ENCODE data around the gene CA10. TPM values are rescaled to one million over a fixed set of nuclear protein-coding genes. Genes with fewer than 3 reads are reported as not detected.

The CA10 gene
- total RNA-seq, 1 experiment from 2014 or later = not detected

DNA sequence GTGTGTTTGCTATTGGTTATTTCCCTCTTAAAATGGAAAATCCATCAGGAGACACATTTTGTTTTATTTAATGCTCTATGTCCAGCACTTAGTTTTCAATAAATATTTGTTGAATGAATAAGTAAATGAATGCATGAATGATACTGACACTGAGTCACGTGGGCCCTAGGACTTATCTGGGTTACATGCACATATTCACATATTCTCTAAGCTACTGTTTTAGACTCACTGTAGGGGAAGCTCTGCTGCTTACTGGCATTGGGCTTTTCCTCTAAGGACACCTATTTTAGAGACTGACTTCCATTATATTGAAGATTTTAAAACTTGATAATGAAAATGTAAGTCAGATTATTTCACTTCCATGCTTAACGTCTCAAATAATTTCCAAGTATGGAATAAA, 571.0 kb downstream of the CA10 start:
- Mint-ChIP-seq H3K27me3 (ENCODE audit: unreplicated experiment) (peaks cover 76% of the 10 kb centered on the region), H3K36me3 (ENCODE audit: insufficient read depth, unreplicated experiment) (no peaks in the 10 kb centered on the region), H3K27ac (ENCODE audit: unreplicated experiment) (no peak overlapping the region), H3K4me3 (ENCODE audit: low read depth, unreplicated experiment) (no peak overlapping the region), H3K4me1 (ENCODE audit: low read depth, unreplicated experiment) (no peaks in the 10 kb centered on the region), H3K9me3 (ENCODE audit: low read depth, unreplicated experiment) (peaks cover 4% of the 10 kb centered on the region)
- TF ChIP-seq, protein P1, sequence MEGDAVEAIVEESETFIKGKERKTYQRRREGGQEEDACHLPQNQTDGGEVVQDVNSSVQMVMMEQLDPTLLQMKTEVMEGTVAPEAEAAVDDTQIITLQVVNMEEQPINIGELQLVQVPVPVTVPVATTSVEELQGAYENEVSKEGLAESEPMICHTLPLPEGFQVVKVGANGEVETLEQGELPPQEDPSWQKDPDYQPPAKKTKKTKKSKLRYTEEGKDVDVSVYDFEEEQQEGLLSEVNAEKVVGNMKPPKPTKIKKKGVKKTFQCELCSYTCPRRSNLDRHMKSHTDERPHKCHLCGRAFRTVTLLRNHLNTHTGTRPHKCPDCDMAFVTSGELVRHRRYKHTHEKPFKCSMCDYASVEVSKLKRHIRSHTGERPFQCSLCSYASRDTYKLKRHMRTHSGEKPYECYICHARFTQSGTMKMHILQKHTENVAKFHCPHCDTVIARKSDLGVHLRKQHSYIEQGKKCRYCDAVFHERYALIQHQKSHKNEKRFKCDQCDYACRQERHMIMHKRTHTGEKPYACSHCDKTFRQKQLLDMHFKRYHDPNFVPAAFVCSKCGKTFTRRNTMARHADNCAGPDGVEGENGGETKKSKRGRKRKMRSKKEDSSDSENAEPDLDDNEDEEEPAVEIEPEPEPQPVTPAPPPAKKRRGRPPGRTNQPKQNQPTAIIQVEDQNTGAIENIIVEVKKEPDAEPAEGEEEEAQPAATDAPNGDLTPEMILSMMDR (IDR thresholded peaks at IDR 0.05; ENCODE audit: unreplicated experiment) = no peak
- DNase-seq = no peak
- BruUV-seq (replicated peaks) = no TSS peak
- CTCF ChIA-PET = no interaction called here
- intact Hi-C loops (cut with micrococcal nuclease; ENCODE audit: unreplicated experiment) = loop anchor here (5.0 to 10.0 kb wide), 3 partner anchors 267 to 710 kb away; no protein-coding TSS in a partner anchor

- H3K9me3 Mint-ChIP-seq (ENCODE audit: low read depth, unreplicated experiment) = peaks cover 4% of the 10 kb centered on the region
- no peaks in the 10 kb centered on the region for H3K36me3 Mint-ChIP-seq (ENCODE audit: insufficient read depth, unreplicated experiment)
- H3K27ac Mint-ChIP-seq (ENCODE audit: unreplicated experiment) = no peak overlapping the region
- intact Hi-C loops (cut with micrococcal nuclease; ENCODE audit: unreplicated experiment) = loop anchor here (5.0 to 10.0 kb wide), 3 partner anchors 269 to 712 kb away; no protein-coding TSS in a partner anchor
- no TSS peak for BruUV-seq (replicated peaks)
- H3K4me1 Mint-ChIP-seq (ENCODE audit: low read depth, unreplicated experiment) = no peaks in the 10 kb centered on the region
- H3K4me3 Mint-ChIP-seq (ENCODE audit: low read depth, unreplicated experiment) = no peak overlapping the region
- TF ChIP-seq, protein P1 (IDR thresholded peaks at IDR 0.05; ENCODE audit: unreplicated experiment) = peak; percentile 73
- CTCF ChIA-PET = interaction anchor here (0.6 to 1.3 kb wide), 5 partner anchors 23 to 611 kb away, joined by 3 to 6 read pairs (median 3); no protein-coding TSS in a partner anchor
- DNase-seq = peak; percentile 63
- peaks cover 58% of the 10 kb centered on the region for H3K27me3 Mint-ChIP-seq (ENCODE audit: unreplicated experiment)
Measured at GRCh38 chr17:51585514-51586104, 572.9 kb downstream of the CA10 start.

DNA sequence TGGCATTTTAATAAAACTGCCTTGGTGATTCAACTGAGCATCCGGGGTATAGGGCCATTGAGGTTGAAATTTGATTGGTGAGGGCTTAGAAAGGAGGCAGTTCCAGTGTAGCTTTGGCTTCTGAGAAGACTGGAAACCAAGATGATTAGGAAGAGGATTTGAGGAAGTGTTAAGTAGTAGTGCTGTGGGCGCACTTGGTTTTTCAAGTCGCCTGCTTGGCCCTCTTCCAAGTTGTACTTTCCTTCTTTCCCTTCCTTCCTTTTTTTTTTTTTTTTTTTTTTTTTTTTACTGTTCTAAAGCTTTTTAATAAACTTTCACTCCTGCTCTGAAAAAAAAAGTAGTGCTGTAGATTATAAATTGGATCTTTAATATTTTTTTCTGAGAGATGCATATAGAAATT, 577.6 kb downstream of the CA10 start:
- CTCF ChIA-PET = no interaction called here
- BruUV-seq (replicated peaks) = no TSS peak
- Mint-ChIP-seq H3K27ac (ENCODE audit: unreplicated experiment) (no peak overlapping the region), H3K9me3 (ENCODE audit: low read depth, unreplicated experiment) (no peaks in the 10 kb centered on the region), H3K4me3 (ENCODE audit: low read depth, unreplicated experiment) (no peak overlapping the region), H3K27me3 (ENCODE audit: unreplicated experiment) (peaks cover 53% of the 10 kb centered on the region), H3K36me3 (ENCODE audit: insufficient read depth, unreplicated experiment) (no peaks in the 10 kb centered on the region), H3K4me1 (ENCODE audit: low read depth, unreplicated experiment) (no peaks in the 10 kb centered on the region)
- intact Hi-C loops (cut with micrococcal nuclease; ENCODE audit: unreplicated experiment) = loop anchor here (10.0 kb wide), 1 partner anchor 274 kb away; no protein-coding TSS in a partner anchor
- no peak for DNase-seq
- TF ChIP-seq, protein P1 (IDR thresholded peaks at IDR 0.05; ENCODE audit: unreplicated experiment) = no peak

Data from Calu3 (cell line).